K562 (cell line): ENCODE data around the gene TEX13B. TPM values are rescaled to one million over a fixed set of nuclear protein-coding genes. Genes with fewer than 3 reads are reported as not detected.

Source experiments
- CBX1 ChIP-seq: sonication (generic); IDR thresholded peaks from 2 replicates; pipeline ENCODE4 v1.6.1; 2016; ENCODE audit warnings: antibody characterized with exemption, low read depth, mild to moderate bottlenecking
- DDX20 ChIP-seq: fragments of 450-650 bp; IDR thresholded peaks from 2 replicates; pipeline ENCODE4 v1.6.1; 2016; ENCODE audit warnings: missing genetic modification characterization, low read depth, mild to moderate bottlenecking, missing compliant biosample characterization, moderate library complexity
- EP300 ChIP-seq: IDR thresholded peaks from 2 replicates; pipeline ENCODE4 v1.6.1; 2012; ENCODE audit warnings: low read length, improper control_type of control experiment
- GABPA ChIP-seq: fragments of 200-800 bp; sonication (Bioruptor generic); conservative IDR thresholded peaks from 2 replicates; pipeline ENCODE4 v1.6.1; 2016; ENCODE audit warnings: low read depth, missing genetic modification characterization, missing compliant biosample characterization
- HMGN3 ChIP-seq: IDR thresholded peaks from 2 replicates; pipeline ENCODE4 v1.6.1; 2011; ENCODE audit warnings: borderline replicate concordance, low read depth, mild to moderate bottlenecking, mixed read lengths, low read length; ENCODE audit not compliant: insufficient read length; ENCODE audit errors: extremely low read depth
- IRF1 ChIP-seq: sonication (generic); formaldehyde crosslinking; IDR thresholded peaks from 2 replicates; pipeline ENCODE4 v1.8.0; 2022; ENCODE audit warnings: missing genetic modification reagents, mild to moderate bottlenecking, borderline replicate concordance
- JUND ChIP-seq, 2 experiments: IDR thresholded peaks; 2 replicates in 1 of 2; 3 replicates in 1 of 2; pipeline ENCODE4 v1.6.1; 2011; ENCODE audit warnings: borderline replicate concordance in 2 of 2, low read depth in 2 of 2, low read length in 2 of 2, improper control_type of control experiment in 1 of 2, missing biosample characterization in 1 of 2, missing genetic modification characterization in 1 of 2, missing genetic modification reagents in 1 of 2
- KLF10 ChIP-seq: fragments of 250-450 bp; sonication (Bioruptor Pico); IDR thresholded peaks from 2 replicates; pipeline ENCODE4 v1.6.1; 2021; ENCODE audit warnings: matching md5 sums
- LCOR ChIP-seq: sonication (generic); formaldehyde crosslinking; IDR thresholded peaks from 2 replicates; pipeline ENCODE4 v1.8.0; 2022; ENCODE audit warnings: mild to moderate bottlenecking, missing genetic modification reagents
- PML ChIP-seq: IDR thresholded peaks from 2 replicates; pipeline ENCODE4 v1.6.1; 2012; ENCODE audit warnings: low read length, inconsistent platforms
- SIN3B ChIP-seq: fragments of 450-650 bp; IDR thresholded peaks from 2 replicates; pipeline ENCODE4 v1.6.1; 2017; ENCODE audit warnings: low read depth, mild to moderate bottlenecking, moderate library complexity
- TGIF2 ChIP-seq: sonication (generic); formaldehyde crosslinking; IDR thresholded peaks from 2 replicates; pipeline ENCODE4 v1.8.1; 2022; ENCODE audit warnings: mild to moderate bottlenecking, missing genetic modification reagents, moderate library complexity
- ZC3H4 ChIP-seq: sonication (generic); formaldehyde crosslinking; IDR thresholded peaks from 2 replicates; pipeline ENCODE4 v1.9.0; 2021; ENCODE audit warnings: missing genetic modification reagents, borderline replicate concordance
- ZNF24 ChIP-seq: fragments of 450-650 bp; IDR thresholded peaks from 2 replicates; pipeline ENCODE4 v1.6.1; 2016
- ZNF444 ChIP-seq: fragments of 250-450 bp; sonication (Bioruptor Pico); IDR thresholded peaks from 2 replicates; pipeline ENCODE4 v1.4.0; 2020; ENCODE audit warnings: mild to moderate bottlenecking, moderate library complexity
- polyA plus RNA-seq, 8 experiments: library from polyadenylated mRNA; depleted of rRNA in 4 of 8; stranded (reverse) in 5 of 8; unstranded in 3 of 8; fragments of >200 nt; fragmentation: Nextera tagmentation in 2 of 8; fragmentation: Illumina TruSeq in 1 of 8; extraction: Ambion mirVana in 2 of 8; extraction: Trizol in 1 of 8; gene quantifications; 2 replicates each; pipeline versions ENCODE4 v1.2.1 to v1.2.3, GENCODE V29; 2011 to 2014; ENCODE audit warnings: inconsistent platforms in 1 of 8, missing spikeins in 1 of 8
- total RNA-seq, 7 experiments: library from RNA; depleted of rRNA in 6 of 7; stranded (reverse); fragments of >200 nt in 6 of 7; fragmentation: Illumina TruSeq in 2 of 7; extraction: Trizol in 2 of 7; gene quantifications; 2 replicates each; pipeline versions ENCODE4 v1.2.1 to v1.2.3, GENCODE V29; 2011 to 2021; ENCODE audit warnings: low replicate concordance in 1 of 7
- TF ChIP-seq, protein P1 (sequence below): sonication (generic); formaldehyde crosslinking; IDR thresholded peaks from 2 replicates; pipeline ENCODE4 v1.5.0; 2020; ENCODE audit warnings: missing genetic modification reagents
- TF ChIP-seq, protein P2 (sequence below): fragments of 450-650 bp; formaldehyde crosslinking; IDR thresholded peaks from 2 replicates; pipeline ENCODE4 v1.4.0; 2020; ENCODE audit warnings: mild to moderate bottlenecking, moderate library complexity

Gene TEX13B
- total and polyA plus RNA-seq, 9 of the 15 experiments (the other 6 are each of a cell fraction or from before 2014, with no cell fraction given): not detected

- TF ChIP-seq DDX20 (tag): no peak
- TF ChIP-seq, protein P1, sequence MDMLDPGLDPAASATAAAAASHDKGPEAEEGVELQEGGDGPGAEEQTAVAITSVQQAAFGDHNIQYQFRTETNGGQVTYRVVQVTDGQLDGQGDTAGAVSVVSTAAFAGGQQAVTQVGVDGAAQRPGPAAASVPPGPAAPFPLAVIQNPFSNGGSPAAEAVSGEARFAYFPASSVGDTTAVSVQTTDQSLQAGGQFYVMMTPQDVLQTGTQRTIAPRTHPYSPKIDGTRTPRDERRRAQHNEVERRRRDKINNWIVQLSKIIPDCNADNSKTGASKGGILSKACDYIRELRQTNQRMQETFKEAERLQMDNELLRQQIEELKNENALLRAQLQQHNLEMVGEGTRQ (CRISPR knock-in tag): no peak
- TF ChIP-seq CBX1: no peak
- no peak for TF ChIP-seq SIN3B
- no peak for TF ChIP-seq EP300
- no peak for TF ChIP-seq JUND (IDR thresholded peaks at IDR 0.05; ENCODE audit: borderline replicate concordance, low read depth, low read length)
- TF ChIP-seq JUND (tag; IDR thresholded peaks at IDR 0.05; ENCODE audit: borderline replicate concordance, low read depth, low read length): no peak
- no peak for TF ChIP-seq ZNF24
- TF ChIP-seq IRF1 (CRISPR knock-in tag): no peak
- no peak for TF ChIP-seq ZNF444
- no peak for TF ChIP-seq HMGN3
- TF ChIP-seq GABPA (tag): no peak
- TF ChIP-seq, protein P2, sequence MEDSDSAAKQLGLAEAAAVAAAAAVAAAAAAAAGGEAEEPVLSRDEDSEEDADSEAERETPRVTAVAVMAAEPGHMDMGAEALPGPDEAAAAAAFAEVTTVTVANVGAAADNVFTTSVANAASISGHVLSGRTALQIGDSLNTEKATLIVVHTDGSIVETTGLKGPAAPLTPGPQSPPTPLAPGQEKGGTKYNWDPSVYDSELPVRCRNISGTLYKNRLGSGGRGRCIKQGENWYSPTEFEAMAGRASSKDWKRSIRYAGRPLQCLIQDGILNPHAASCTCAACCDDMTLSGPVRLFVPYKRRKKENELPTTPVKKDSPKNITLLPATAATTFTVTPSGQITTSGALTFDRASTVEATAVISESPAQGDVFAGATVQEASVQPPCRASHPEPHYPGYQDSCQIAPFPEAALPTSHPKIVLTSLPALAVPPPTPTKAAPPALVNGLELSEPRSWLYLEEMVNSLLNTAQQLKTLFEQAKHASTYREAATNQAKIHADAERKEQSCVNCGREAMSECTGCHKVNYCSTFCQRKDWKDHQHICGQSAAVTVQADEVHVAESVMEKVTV: no peak
- TF ChIP-seq KLF10: no peak
- TF ChIP-seq PML: no peak
- TF ChIP-seq ZC3H4 (CRISPR knock-in tag): no peak
- no peak for TF ChIP-seq TGIF2 (CRISPR knock-in tag)
- no peak for TF ChIP-seq LCOR (CRISPR knock-in tag)
These were observed 38.5 kb upstream of the TEX13B start (continued) for GRCh38 chrX:108020631-108021030.
